NCI-H526 treated with DMSO at 0.1 percent for 48 hours (cell line): ENCODE measurements around the gene CHST3.
A peak's percentile ranks its signal among the peaks of the same experiment; 100 is the strongest.

Experiments
- DNase-seq: peaks from one replicate; lab custom pipeline; 2025; lab: John Stamatoyannopoulos, UW

CHST3 gene

GRCh38 chr10:71950683-71951082 lies 13.5 kb upstream of the CHST3 start:
- DNase-seq: no peak

DNA sequence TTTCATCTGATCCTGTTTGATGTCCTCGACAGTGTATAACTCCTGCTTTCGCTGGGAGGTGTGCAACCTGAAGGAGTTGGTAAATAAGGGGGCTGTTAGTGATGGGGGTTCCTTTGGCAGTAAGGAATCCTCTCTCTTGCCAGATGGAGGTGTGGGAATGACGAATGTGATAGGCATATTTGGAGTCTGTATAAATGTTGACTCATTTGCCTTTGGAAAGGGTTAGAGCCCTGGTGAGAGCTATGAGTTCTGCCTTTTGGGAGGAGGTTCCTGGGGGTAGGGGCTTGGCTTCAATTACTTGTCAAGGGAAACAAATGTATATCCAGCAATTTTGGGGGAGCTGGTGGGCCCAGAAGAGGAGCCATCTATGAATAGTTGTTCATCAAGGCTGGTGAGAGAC lies 11.4 kb upstream of the CHST3 start:
- no peak for DNase-seq

GRCh38 chr10:71957546-71958275 lies 6.5 kb upstream of the CHST3 start:
- no peak for DNase-seq

- DNase-seq: no peak
Observed at GRCh38 chr10:71959526-71959925, 4.7 kb upstream of the CHST3 start.

- DNase-seq: no peak
Observed at GRCh38 chr10:71961831-71962230, 2.4 kb upstream of the CHST3 start.

GRCh38 chr10:71962901-71963300 lies 1.3 kb upstream of the CHST3 start:
- no peak for DNase-seq

GRCh38 chr10:71963351-71964097 lies 671 bp upstream of the CHST3 start:
- no peak for DNase-seq

DNA sequence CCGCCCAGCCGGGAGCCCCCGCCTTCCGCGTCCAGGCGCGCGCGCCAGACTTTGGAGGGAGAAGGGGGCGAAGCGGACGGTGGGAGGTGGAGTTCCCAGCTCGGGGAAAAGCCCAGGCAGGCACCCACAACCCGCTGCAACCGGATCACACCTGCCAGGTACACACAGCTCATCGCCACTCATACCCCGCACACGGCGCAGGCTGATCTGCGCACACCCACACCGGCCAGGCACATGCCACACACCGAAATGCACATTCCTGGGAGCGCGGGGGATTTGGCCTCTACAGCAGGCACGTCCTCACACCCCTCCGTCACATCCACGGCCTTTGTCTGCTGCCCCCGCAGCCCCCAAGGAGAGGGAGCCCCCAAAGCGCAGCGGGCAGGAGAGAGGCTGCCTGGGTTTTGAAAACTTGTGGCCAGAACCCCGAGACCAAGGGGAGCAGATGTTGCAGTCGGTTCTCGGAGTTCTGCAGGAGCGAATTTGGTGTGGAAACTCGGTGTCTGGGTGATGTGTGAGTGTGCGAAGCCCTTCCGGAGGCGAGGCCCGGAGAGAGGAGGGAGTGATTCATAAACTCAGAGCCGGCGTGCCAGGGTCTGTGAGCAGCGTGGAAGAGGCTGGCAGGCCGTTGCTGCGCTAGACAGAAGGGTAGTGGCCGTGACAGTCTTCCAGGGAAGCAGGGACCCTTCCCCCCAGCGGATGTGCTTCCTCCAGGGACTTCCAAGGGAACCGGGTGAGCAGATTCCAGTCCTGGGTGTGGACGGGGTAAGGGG lies 734 bp downstream of the CHST3 start:
- peak; percentile 30 for DNase-seq

GRCh38 chr10:71965623-71966022 lies 1.4 kb downstream of the CHST3 start:
- DNase-seq: no peak

- DNase-seq: peak; percentile 10
Observed at GRCh38 chr10:71966046-71967004, 2.1 kb downstream of the CHST3 start.

DNA sequence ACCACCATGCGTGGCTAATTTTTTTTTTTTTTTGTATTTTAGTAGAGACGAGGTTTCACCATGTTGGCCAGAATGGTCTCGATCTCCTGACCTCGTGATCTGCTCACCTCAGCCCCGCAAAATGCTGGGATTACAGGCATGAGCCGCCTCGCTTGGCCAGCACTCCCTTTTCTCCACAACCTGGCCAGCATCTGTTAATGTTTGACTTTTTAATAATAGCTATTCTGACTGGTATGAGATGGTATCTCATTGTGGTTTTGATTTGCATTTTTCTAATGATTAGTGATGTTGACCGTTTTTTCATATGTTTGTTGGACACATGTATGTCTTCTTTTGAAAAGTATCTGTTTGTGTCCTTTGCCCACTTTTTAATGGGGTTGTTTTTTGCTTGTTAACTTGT lies 3.8 kb downstream of the CHST3 start:
- peak; percentile 65 for DNase-seq

DNA sequence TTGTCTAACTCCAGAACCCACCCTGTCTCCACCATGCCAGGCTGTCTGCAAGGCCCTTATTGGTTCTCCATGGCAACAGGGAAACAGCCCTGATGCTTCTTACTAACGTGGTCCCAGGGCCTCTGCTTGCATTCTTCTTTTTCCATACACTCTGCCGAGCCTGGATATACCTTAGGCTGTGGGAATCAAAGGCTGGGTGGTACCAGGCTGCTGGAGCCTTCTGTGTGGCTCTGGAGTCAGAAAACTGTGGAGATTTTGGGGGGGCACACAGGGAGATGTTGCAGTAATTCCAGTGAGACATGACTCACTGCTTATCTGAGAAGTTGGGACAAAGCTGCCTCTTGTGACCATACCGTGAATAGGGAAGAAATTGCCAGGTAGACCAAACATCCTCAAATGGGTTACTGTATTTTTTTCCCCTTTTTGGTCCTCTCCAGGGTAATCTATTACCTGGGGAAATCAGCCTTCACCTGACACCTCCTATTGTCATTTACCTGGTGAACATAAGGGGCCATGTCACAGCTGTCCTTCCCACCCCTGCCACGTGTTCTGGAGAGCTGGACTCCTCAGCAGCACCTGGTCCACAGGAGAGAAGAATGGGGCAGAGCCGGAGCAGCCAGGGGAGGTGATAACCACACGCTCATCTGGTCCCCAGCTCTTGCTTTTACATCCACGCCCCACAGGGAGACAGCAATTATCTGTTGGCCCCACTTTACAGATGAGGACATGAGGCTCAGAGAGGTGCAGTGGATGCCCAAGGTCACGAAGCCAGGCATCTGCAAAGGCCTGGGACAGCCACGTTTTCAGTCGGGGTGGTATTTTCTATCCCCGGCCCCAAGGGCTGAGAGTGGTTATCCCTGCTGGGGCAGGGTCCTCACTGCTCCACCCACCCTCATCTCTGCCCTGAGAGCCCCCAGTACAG lies 4.6 kb downstream of the CHST3 start:
- DNase-seq: no peak

DNA sequence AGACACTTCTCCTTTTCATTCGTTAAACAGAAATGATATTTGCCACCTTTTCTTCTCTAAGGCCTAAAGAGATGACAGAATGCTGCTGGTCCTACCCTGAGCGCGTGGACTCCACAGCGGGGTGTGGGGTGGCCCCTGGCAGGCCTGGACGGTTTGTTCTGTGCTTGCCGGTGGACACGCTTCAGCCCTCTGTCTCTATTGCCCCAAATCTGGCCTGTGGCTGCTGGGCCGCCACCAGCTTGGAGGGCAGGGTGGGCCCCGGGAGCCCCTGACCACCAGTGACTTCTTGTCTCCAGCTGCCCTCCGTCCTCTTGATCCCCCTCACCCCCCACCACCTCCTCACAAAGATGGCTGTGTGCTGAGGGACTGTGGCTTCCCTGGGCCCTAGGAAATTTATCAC lies 5.7 kb downstream of the CHST3 start:
- no peak for DNase-seq

DNA sequence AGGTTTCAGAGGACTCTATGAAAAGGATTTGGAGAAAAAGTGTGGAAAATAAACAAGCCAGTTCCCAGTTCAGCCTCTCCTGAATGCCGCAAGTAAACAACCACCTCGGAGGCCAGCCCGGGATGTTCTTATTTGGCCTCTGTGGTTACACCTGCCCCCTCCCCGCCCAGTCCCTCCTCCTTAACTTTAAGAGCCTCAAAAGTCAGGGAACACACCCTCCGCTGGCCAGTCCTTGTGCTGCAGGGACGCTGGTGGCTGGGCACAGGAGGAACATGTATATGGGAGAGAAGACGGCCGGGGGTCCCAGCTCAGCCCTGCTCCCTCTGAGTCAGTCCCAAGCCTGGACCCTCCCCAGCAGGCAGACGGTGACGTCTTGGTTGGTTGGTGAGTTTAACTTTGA lies 6.1 kb downstream of the CHST3 start:
- DNase-seq: peak; percentile 19

GRCh38 chr10:71970869-71971268 lies 6.7 kb downstream of the CHST3 start:
- no peak for DNase-seq

DNA sequence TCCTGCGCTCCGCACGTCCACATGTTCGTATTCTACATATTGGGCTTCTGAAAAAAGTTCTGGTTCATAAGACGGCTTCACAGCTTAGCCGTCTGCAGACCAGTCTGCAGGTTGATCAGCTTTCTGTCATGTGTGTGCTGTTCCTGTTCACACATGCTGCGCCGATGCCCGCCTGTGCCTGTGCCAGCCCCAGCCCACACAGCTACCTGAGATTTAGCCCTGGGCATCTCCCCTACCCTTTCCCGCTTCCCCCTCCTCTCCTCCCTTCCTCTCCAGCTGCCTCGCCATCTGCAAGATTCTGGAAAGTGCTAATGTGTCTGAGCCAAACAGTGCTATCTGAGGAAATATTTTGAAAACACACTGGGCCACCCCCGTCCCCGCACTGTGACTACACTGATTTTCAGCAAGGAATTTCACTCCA lies 7.1 kb downstream of the CHST3 start:
- no peak for DNase-seq

- no peak for DNase-seq
Observed at GRCh38 chr10:71971769-71972555, 7.8 kb downstream of the CHST3 start.

GRCh38 chr10:71972746-71973695 lies 8.8 kb downstream of the CHST3 start:
- DNase-seq: no peak
